HepG2 (cell line): Measurements from ENCODE around the gene NAA25. TPM values are rescaled to one million over a fixed set of nuclear protein-coding genes. Genes with fewer than 3 reads are reported as not detected.

Experiments
- ATAC-seq: fragments of 200-7000 bp; cut with Tn5 transposase; 3 replicates; pipeline ENCODE4 v1.9.1; 2020; ENCODE audit warnings: mild to moderate bottlenecking, moderate library complexity
- BruUV-seq: library from RNA; stranded (reverse); fragments of 400-500 nt; replicated peaks from 2 replicates; lab custom pipeline; 2021; lab: Mats Ljungman, UMichigan
- CTCF ChIA-PET: fragments of 300-600 bp; formaldehyde crosslinking; extraction: SDS; loops from one replicate; lab custom pipeline; 2021; ENCODE audit warnings: low total read pairs, inconsistent platforms, low intra/inter-chr PET ratio; lab: Yijun Ruan, JAX
- POLR2A ChIA-PET: fragments of 350-600 bp; sonication (Branson Sonifier 250); formaldehyde crosslinking; loops from one replicate; lab custom pipeline; 2020; ENCODE audit warnings: antibody characterized with exemption, inconsistent platforms; lab: Yijun Ruan, JAX
- DNase-seq: peaks from one replicate; pipeline ENCODE4 v3.0.0-alpha.2; 2015; ENCODE audit warnings: low spot score
- FAIRE-seq: peaks from 3 replicates; lab custom pipeline; 2011; peaks lifted over from hg19 to GRCh38; lab: Jason Lieb, UNC
- H2AFZ ChIP-seq: one replicate; pipeline ENCODE4 v1.6.1; 2011; ENCODE audit warnings: low read length, inconsistent platforms
- H3K27ac ChIP-seq: fragments of 300-600 bp; 3 replicates; pipeline ENCODE4 v1.8.0; 2011; ENCODE audit warnings: mixed run types, mild to moderate bottlenecking, mixed read lengths, low read length, inconsistent platforms; ENCODE audit not compliant: insufficient read depth; ENCODE audit errors: extremely low read length
- H3K27me3 ChIP-seq, 2 experiments: fragments of 200-600 bp in 1 of 2; 2 replicates in 1 of 2; 3 replicates in 1 of 2; pipeline versions ENCODE4 v1.6.0 to v1.8.0; 2011; ENCODE audit warnings: low read length in 2 of 2, mild to moderate bottlenecking in 2 of 2, moderate library complexity in 2 of 2, inconsistent platforms in 1 of 2; ENCODE audit not compliant: insufficient read depth in 2 of 2, control insufficient read depth in 1 of 2
- H3K36me3 ChIP-seq, 2 experiments: fragments of 200-600 bp in 1 of 2; replicated peaks in 1 of 2; 2 replicates in 1 of 2; 3 replicates in 1 of 2; pipeline versions ENCODE4 v1.5.1 to v1.8.0; 2011; ENCODE audit warnings: low read length in 2 of 2, inconsistent platforms in 1 of 2; ENCODE audit not compliant: insufficient read depth in 2 of 2, control insufficient read depth in 1 of 2
- H3K4me1 ChIP-seq: 2 replicates; pipeline ENCODE4 v1.5.1; 2012; ENCODE audit warnings: low read length, inconsistent platforms; ENCODE audit not compliant: insufficient read depth
- H3K4me2 ChIP-seq: 2 replicates; pipeline ENCODE4 v1.6.0; 2011; ENCODE audit warnings: low read depth, low read length, inconsistent platforms
- H3K4me3 ChIP-seq, 3 experiments: fragments of 200-600 bp in 1 of 3; sonication (generic), shearing (Covaris generic) in 1 of 3; replicated peaks in 1 of 3; 2 replicates each; pipeline ENCODE4 v1.5.1; 2011 to 2016; ENCODE audit warnings: low read length in 3 of 3, inconsistent platforms in 2 of 3, low read depth in 2 of 3, mild to moderate bottlenecking in 2 of 3, control low read depth in 1 of 3, mixed read lengths in 1 of 3; ENCODE audit not compliant: insufficient read depth in 1 of 3
- H3K79me2 ChIP-seq: one replicate; pipeline ENCODE4 v1.6.1; 2011; ENCODE audit warnings: low read length, inconsistent platforms; ENCODE audit not compliant: insufficient read depth
- H3K9ac ChIP-seq: 2 replicates; pipeline ENCODE4 v1.6.0; 2011; ENCODE audit warnings: mild to moderate bottlenecking, low read depth, low read length, inconsistent platforms; ENCODE audit not compliant: insufficient read depth
- H3K9me3 ChIP-seq: 2 replicates; pipeline ENCODE4 v1.5.1; 2012; ENCODE audit warnings: mild to moderate bottlenecking, low read length
- H4K20me1 ChIP-seq: 2 replicates; pipeline ENCODE4 v1.6.0; 2011; ENCODE audit warnings: inconsistent platforms, mild to moderate bottlenecking, low read length, moderate library complexity; ENCODE audit not compliant: insufficient read depth
- ARHGAP35 ChIP-seq: sonication (generic); formaldehyde crosslinking; IDR thresholded peaks from 2 replicates; pipeline ENCODE4 v1.9.0; 2022; ENCODE audit warnings: mild to moderate bottlenecking, inconsistent platforms, moderate library complexity, missing genetic modification reagents, borderline replicate concordance
- FOXK1 ChIP-seq: sonication (generic); formaldehyde crosslinking; IDR thresholded peaks from 2 replicates; pipeline ENCODE4 v1.4.0; 2020; ENCODE audit warnings: low read depth, missing genetic modification reagents, borderline replicate concordance
- MYNN ChIP-seq: sonication (generic); formaldehyde crosslinking; IDR thresholded peaks from 2 replicates; pipeline ENCODE4 v1.4.0; 2020; ENCODE audit warnings: mild to moderate bottlenecking, low read depth, missing genetic modification reagents
- PHF5A ChIP-seq: IDR thresholded peaks from one replicate; pipeline ENCODE4 v1.6.1; 2018; ENCODE audit warnings: low read depth, missing genetic modification reagents; ENCODE audit not compliant: unreplicated experiment
- PHF8 ChIP-seq: sonication (generic); formaldehyde crosslinking; IDR thresholded peaks from 2 replicates; pipeline ENCODE4 v1.5.0; 2020; ENCODE audit warnings: missing genetic modification reagents
- PRPF4 ChIP-seq: fragments of 200-400 bp; formaldehyde crosslinking; IDR thresholded peaks from 2 replicates; pipeline ENCODE4 v1.6.1; 2016; ENCODE audit warnings: low read length, low read depth; ENCODE audit not compliant: poor library complexity, severe bottlenecking
- PTBP1 ChIP-seq: fragments of 200-400 bp; formaldehyde crosslinking; IDR thresholded peaks from 2 replicates; pipeline ENCODE4 v1.6.1; 2018; ENCODE audit warnings: low read length, low read depth; ENCODE audit not compliant: poor library complexity, severe bottlenecking
- SP5 ChIP-seq: IDR thresholded peaks from 2 replicates; pipeline ENCODE4 v1.6.1; 2016; ENCODE audit warnings: low read depth, borderline replicate concordance
- ZBTB26 ChIP-seq: IDR thresholded peaks from 2 replicates; pipeline ENCODE4 v1.6.1; 2016; ENCODE audit warnings: missing compliant biosample characterization, missing genetic modification reagents, borderline replicate concordance
- ZFYVE20 ChIP-seq: sonication (generic); formaldehyde crosslinking; IDR thresholded peaks from 2 replicates; pipeline ENCODE4 v1.8.0; 2023; ENCODE audit warnings: low read depth, mild to moderate bottlenecking, moderate library complexity, missing genetic modification reagents, borderline replicate concordance
- ZMYM2 ChIP-seq: sonication (generic); formaldehyde crosslinking; IDR thresholded peaks from 2 replicates; pipeline ENCODE4 v1.8.0; 2022; ENCODE audit warnings: mild to moderate bottlenecking, missing genetic modification reagents
- ZNF276 ChIP-seq: sonication (generic); formaldehyde crosslinking; IDR thresholded peaks from 2 replicates; pipeline ENCODE4 v1.4.0; 2020; ENCODE audit warnings: mild to moderate bottlenecking, low read depth, missing genetic modification reagents
- ZNF766 ChIP-seq: sonication (generic); formaldehyde crosslinking; IDR thresholded peaks from 2 replicates; pipeline ENCODE4 v1.5.0; 2020; ENCODE audit warnings: missing genetic modification reagents, borderline replicate concordance
- WGBS: methylation state at CpG from one replicate; pipeline ENCODE4 v1.1.6; 2017; ENCODE audit warnings: low lambda C conversion rate; 5-methylcytosine and 5-hydroxymethylcytosine counted together
- in situ Hi-C: cut with HindIII; loops from 2 replicates; pipeline ENCODE4 v1.10.0; 2017; ENCODE audit warnings: low pct_unique_long_range_greater_than_20kb; ENCODE audit not compliant: extremely low pct_ligation_motif_present
- intact Hi-C: fragments of 100-400 bp; cut with micrococcal nuclease; formaldehyde crosslinking; loops from one replicate; pipeline ENCODE4 v1.10.0; 2022; ENCODE audit not compliant: unreplicated experiment
- polyA plus RNA-seq, 8 experiments: library from polyadenylated mRNA; depleted of rRNA in 3 of 8; stranded (reverse) in 7 of 8; unstranded in 1 of 8; fragments of >200 nt; fragmentation: Illumina TruSeq in 4 of 8; extraction: Trizol in 4 of 8; gene quantifications; 2 replicates each; pipeline versions ENCODE4 v1.2.1 to v1.2.3, GENCODE V29; 2011 to 2016; ENCODE audit warnings: low read depth in 4 of 8, missing spikeins in 1 of 8, mixed read lengths in 1 of 8; ENCODE audit not compliant: insufficient read depth in 1 of 8
- total RNA-seq, 5 experiments: library from RNA; depleted of rRNA; stranded (reverse); fragments of >200 nt; fragmentation: Illumina TruSeq; extraction: Trizol; gene quantifications; 2 replicates each; pipeline ENCODE4 v1.2.3, GENCODE V29; 2016; ENCODE audit warnings: low read depth in 1 of 5

NAA25 gene
- total and polyA plus RNA-seq, 2 of the 13 experiments (the other 11 are each of a cell fraction or from before 2014, with no cell fraction given): 11.4 to 32.0 TPM

GRCh38 chr12:112133418-112133817 is 24.8 kb upstream of the NAA25 start:
- H3K79me2 ChIP-seq: no peaks in the 10 kb centered on the region
- in situ Hi-C loops: no loop called here
- no peak overlapping the region for H2AFZ ChIP-seq
- H3K27me3 ChIP-seq: no peaks in the 10 kb centered on the region
- ChIA-PET CTCF (no interaction called here), POLR2A (no interaction called here)
- FAIRE-seq (no peak), ATAC-seq (no peak), DNase-seq (no peak)
- BruUV-seq: no TSS peak
- 99% methylated on average over 5 of the region's 5 CpGs for WGBS
- no peaks in the 10 kb centered on the region for H4K20me1 ChIP-seq
- peaks cover 15% of the 10 kb centered on the region for H3K4me1 ChIP-seq
- TF ChIP-seq PRPF4: no peak
- TF ChIP-seq ZNF276 (CRISPR knock-in tag): no peak
- no peak for TF ChIP-seq ZBTB26 (CRISPR knock-in tag)
- TF ChIP-seq PTBP1: no peak
- TF ChIP-seq ZMYM2 (CRISPR knock-in tag): no peak
- TF ChIP-seq MYNN (CRISPR knock-in tag): no peak
- TF ChIP-seq FOXK1 (CRISPR knock-in tag): no peak
- no peak for TF ChIP-seq PHF8 (CRISPR knock-in tag)
- TF ChIP-seq PHF5A (CRISPR knock-in tag): no peak
- no peak for TF ChIP-seq SP5 (CRISPR knock-in tag)
- no peak for TF ChIP-seq ZFYVE20 (CRISPR knock-in tag)
- no peak for TF ChIP-seq ZNF766
- TF ChIP-seq ARHGAP35: no peak
- no peak overlapping the region for H3K4me2 ChIP-seq
- no peak overlapping the region for H3K9ac ChIP-seq
- H3K27ac ChIP-seq: no peak overlapping the region
- no peaks in the 10 kb centered on the region for H3K9me3 ChIP-seq
- intact Hi-C loops: no loop called here
- H3K36me3 ChIP-seq: peaks cover 4 to 16% of the 10 kb centered on the region in 2 experiments
- H3K4me3 ChIP-seq: no peak overlapping the region
